Tibial nerve (tissue), 4 donors: ENCODE results near the gene BCL6. TPM values are rescaled to one million over a fixed set of nuclear protein-coding genes. Genes with fewer than 3 reads are reported as not detected.

ENCODE experiments used
- DNase-seq, 2 donors: peaks; one replicate each; pipeline ENCODE4 v3.0.0-alpha.2; 2019; ENCODE audit warnings: low spot score in 2 of 2
- H3K27ac ChIP-seq, 4 donors: fragments of 200-600 bp; sonication (generic) in 3 of 4; one replicate each; pipeline ENCODE4 v1.5.1; 2017 to 2019; ENCODE audit warnings: mild to moderate bottlenecking in 1 of 4
- H3K27me3 ChIP-seq, 2 donors: fragments of 200-600 bp; sonication (generic) in 1 of 2; one replicate each; pipeline versions ENCODE4 v1.5.1 to v1.6.0; 2017 to 2019
- H3K36me3 ChIP-seq, 3 donors: fragments of 200-600 bp; sonication (generic); one replicate each; pipeline ENCODE4 v1.5.1; 2018 to 2019
- H3K4me1 ChIP-seq, 4 donors: fragments of 200-600 bp; sonication (generic) in 3 of 4; one replicate each; pipeline ENCODE4 v1.5.1; 2017 to 2019
- H3K4me3 ChIP-seq, 4 donors: fragments of 200-600 bp; sonication (generic) in 3 of 4; one replicate each; pipeline ENCODE4 v1.5.1; 2017 to 2019; ENCODE audit warnings: mild to moderate bottlenecking in 1 of 4, moderate library complexity in 1 of 4
- H3K9me3 ChIP-seq, 4 donors: fragments of 200-600 bp; sonication (generic) in 3 of 4; one replicate each; pipeline ENCODE4 v1.5.1; 2017 to 2019
- CTCF ChIP-seq, 5 experiments: fragments of 200-600 bp in 3 of 5; fragments of 450-650 bp in 2 of 5; sonication (generic) in 3 of 5; IDR thresholded peaks; one replicate each; pipeline ENCODE4 v1.5.1; 2016 to 2019; ENCODE audit warnings: antibody characterized with exemption in 5 of 5, mild to moderate bottlenecking in 3 of 5, moderate library complexity in 2 of 5
- EP300 ChIP-seq, 2 donors: sonication (generic); formaldehyde crosslinking; IDR thresholded peaks; one replicate each; pipeline ENCODE4 v1.6.1; 2017; ENCODE audit warnings: antibody characterized with exemption in 2 of 2, mild to moderate bottlenecking in 1 of 2
- POLR2A ChIP-seq, 2 donors: fragments of 450-650 bp; IDR thresholded peaks; one replicate each; pipeline ENCODE4 v1.6.1; 2017; ENCODE audit warnings: antibody characterized with exemption in 2 of 2, mild to moderate bottlenecking in 2 of 2, moderate library complexity in 2 of 2
- WGBS, 2 donors: methylation state at CpG; one replicate each; pipeline ENCODE4 v1.1.5; 2018; 5-methylcytosine and 5-hydroxymethylcytosine counted together
- total RNA-seq, 4 donors: library from RNA; depleted of rRNA; stranded (reverse); fragments of >200 nt; gene quantifications; one replicate each; pipeline ENCODE4 v1.1.0, GENCODE V29; 2016

BCL6 gene
- total RNA-seq, 4 donors from 2014 or later, result 272 to 500 (median 305) TPM

- no peak for TF ChIP-seq EP300 (IDR thresholded peaks at IDR 0.05)
- no peak for TF ChIP-seq CTCF (IDR thresholded peaks at IDR 0.05)
- no peak for TF ChIP-seq POLR2A (IDR thresholded peaks at IDR 0.05)
- no peak overlapping the region for H3K27ac ChIP-seq
- H3K9me3 ChIP-seq, result no peaks in the 10 kb centered on the region
- no peak overlapping the region for H3K4me3 ChIP-seq
- no peak for DNase-seq
- H3K36me3 ChIP-seq, result no peaks in the 10 kb centered on the region
- no peaks in the 10 kb centered on the region for H3K27me3 ChIP-seq
- WGBS, 2 donors, result 74 to 83% methylated on average over 5 of the region's 5 CpGs
- no peaks in the 10 kb centered on the region for H3K4me1 ChIP-seq
These were observed 44.0 kb upstream of the BCL6 start for GRCh38 chr3:187788984-187789857.

DNA sequence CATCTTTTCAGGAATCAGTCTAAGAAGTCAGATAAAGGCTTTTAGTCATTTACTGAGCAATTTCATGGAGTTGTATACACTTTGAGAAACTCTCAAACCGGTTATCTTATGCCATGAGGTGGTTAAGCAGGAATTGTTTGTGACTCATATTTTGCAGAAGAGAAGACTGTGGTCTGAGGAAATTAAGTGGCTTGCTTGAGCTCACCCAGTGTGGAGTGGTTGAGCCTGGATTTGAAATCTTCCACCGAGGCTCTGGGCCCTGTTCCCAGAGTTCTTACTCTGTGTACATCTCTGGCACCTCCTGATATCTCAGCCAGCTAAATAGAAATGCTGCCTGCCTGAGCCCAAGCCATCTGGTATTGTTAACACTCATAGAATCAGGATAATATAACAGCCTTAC is 37.8 kb upstream of the BCL6 start:
- no peak for DNase-seq
- Histone ChIP-seq H3K4me3 (no peak overlapping the region), H3K9me3 (no peaks in the 10 kb centered on the region), H3K36me3 (no peaks in the 10 kb centered on the region), H3K4me1 (no peaks in the 10 kb centered on the region), H3K27me3 (no peaks in the 10 kb centered on the region), H3K27ac (no peak overlapping the region)
- 55 to 64% methylated on average over 2 of the region's 2 CpGs for whole genome bisulfite sequencing, 2 donors
- no peak for TF ChIP-seq CTCF (IDR thresholded peaks at IDR 0.05)
- no peak for TF ChIP-seq POLR2A (IDR thresholded peaks at IDR 0.05)
- TF ChIP-seq EP300 (IDR thresholded peaks at IDR 0.05), result no peak

DNA sequence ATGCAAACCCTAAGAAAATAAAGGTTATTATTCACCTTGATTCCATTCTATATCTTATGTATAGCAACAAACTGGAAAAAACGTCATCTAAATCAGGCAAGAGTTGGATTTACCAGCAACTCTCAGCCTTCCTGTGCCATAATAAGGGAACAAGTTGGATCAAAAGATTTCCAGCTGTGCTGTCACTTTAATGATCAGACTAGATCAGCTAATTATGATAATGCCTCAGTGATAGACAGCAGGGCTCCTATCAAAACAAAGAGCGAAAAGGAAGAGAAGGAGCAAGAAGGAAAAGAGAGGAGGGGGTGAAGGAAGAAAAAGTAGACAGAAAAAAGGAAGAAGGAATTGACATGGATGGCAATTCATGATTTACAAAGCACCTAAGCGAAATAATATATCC is 36.7 kb upstream of the BCL6 start:
- DNase-seq, result no peak
- TF ChIP-seq EP300 (IDR thresholded peaks at IDR 0.05) (no peak), CTCF (IDR thresholded peaks at IDR 0.05) (no peak), POLR2A (IDR thresholded peaks at IDR 0.05) (no peak)
- no peak overlapping the region for H3K4me3 ChIP-seq

GRCh38 chr3:187781001-187781400 is 35.7 kb upstream of the BCL6 start:
- no peaks in the 10 kb centered on the region for H3K9me3 ChIP-seq
- TF ChIP-seq EP300 (IDR thresholded peaks at IDR 0.05) (no peak), CTCF (IDR thresholded peaks at IDR 0.05) (no peak), POLR2A (IDR thresholded peaks at IDR 0.05) (no peak)
- H3K36me3 ChIP-seq, result no peaks in the 10 kb centered on the region
- no peaks in the 10 kb centered on the region for H3K4me1 ChIP-seq
- H3K27ac ChIP-seq, result no peak overlapping the region
- 81% methylated on average over 2 of the region's 2 CpGs for WGBS, 2 donors
- H3K27me3 ChIP-seq, result no peaks in the 10 kb centered on the region
- no peak for DNase-seq
- no peak overlapping the region for H3K4me3 ChIP-seq

More for the DNA sequence above, 36.7 kb upstream of the BCL6 start:
- H3K36me3 ChIP-seq, result no peaks in the 10 kb centered on the region
- no peak overlapping the region for H3K27ac ChIP-seq
- H3K4me1 ChIP-seq, result no peaks in the 10 kb centered on the region
- no peaks in the 10 kb centered on the region for H3K27me3 ChIP-seq
- 83 to 92% methylated on average over 3 of the region's 3 CpGs for WGBS, 2 donors
- no peaks in the 10 kb centered on the region for H3K9me3 ChIP-seq

DNA sequence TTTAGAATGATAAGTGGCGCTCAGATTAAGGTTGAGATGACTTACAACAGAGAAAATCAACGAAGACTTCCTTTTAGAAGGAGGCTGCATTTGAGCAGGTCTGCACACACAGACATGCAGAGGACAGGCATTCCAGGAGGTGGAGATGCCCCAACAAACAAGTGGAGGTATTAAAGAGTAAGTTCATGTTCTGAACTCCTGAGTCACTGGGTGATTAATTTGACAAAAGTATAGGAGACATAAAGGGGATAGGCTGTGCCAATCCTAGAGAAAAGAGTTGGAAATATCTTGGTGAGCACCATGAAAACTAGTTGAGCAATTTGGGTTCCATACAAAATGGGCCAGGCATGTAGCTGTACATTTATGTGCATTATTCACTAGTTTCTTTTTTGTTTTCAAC is 33.5 kb upstream of the BCL6 start:
- H3K4me3 ChIP-seq, result no peak overlapping the region
- no peaks in the 10 kb centered on the region for H3K27me3 ChIP-seq
- DNase-seq, result no peak
- H3K9me3 ChIP-seq, result no peaks in the 10 kb centered on the region
- H3K36me3 ChIP-seq, result no peaks in the 10 kb centered on the region
- TF ChIP-seq EP300 (IDR thresholded peaks at IDR 0.05) (no peak), POLR2A (IDR thresholded peaks at IDR 0.05) (no peak), CTCF (IDR thresholded peaks at IDR 0.05) (no peak)
- H3K27ac ChIP-seq, result no peak overlapping the region
- WGBS, 2 donors, result 94 to 96% methylated on average over 2 of the region's 2 CpGs
- H3K4me1 ChIP-seq, result no peaks in the 10 kb centered on the region
